ENCODE measurements around the gene TBC1D3C.
"Not testable (repeated sequence)": the region's sequence is repeated elsewhere in the genome, so short reads cannot be mapped to it uniquely, and the experiment has no call there.

The TBC1D3C gene

DNA sequence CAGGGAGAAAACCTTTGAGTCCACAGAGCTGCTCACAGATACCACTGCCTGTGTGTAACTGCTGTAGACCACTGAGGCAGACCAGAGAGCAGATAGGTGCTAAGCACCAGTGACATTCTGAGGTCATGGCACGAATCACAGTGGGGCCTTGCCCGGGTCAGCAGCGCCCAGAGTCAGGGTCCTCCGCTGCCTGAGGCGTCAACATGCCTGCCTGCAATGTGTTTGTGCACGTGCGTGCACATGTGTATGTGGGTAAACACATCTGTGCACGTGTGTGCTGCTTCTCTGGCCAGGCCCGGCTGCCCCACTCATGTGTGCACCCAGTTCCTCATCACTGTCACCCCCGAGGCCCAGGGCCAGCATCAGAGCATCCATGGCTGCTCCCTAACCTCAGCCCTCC lies at the start of gene TBC1D3C:
Gene TBC1D3C, minus strand, starts transcription at position 101 of the 400 bp plus-strand sequence. CDS start 1,568 bp downstream, outside the sequence.
- not testable (repeated sequence) for DNase-seq

DNA sequence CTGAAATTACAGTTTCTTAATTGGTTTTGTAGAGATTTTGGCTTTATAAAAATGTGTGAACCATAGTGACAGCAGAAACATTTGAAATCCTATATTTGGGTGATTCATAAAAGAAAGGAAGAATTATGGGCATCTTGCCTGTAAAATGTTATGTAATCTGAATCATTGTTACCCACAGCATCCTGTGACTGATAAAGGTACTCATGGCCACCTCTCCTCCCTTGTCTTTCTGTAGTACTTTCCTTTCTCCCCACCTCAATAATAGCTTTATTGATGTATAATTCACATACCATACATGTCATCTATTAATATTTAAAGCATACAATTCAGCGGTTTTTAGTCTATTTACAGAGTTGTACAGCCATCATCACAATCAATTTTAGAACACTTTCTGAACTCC lies 30.8 kb upstream of the TBC1D3C start:
- DNase-seq: not testable (repeated sequence)

- not testable (repeated sequence) for DNase-seq
Observed at GRCh38 chr17:38094059-38094694, 25.7 kb upstream of the TBC1D3C start.

DNA sequence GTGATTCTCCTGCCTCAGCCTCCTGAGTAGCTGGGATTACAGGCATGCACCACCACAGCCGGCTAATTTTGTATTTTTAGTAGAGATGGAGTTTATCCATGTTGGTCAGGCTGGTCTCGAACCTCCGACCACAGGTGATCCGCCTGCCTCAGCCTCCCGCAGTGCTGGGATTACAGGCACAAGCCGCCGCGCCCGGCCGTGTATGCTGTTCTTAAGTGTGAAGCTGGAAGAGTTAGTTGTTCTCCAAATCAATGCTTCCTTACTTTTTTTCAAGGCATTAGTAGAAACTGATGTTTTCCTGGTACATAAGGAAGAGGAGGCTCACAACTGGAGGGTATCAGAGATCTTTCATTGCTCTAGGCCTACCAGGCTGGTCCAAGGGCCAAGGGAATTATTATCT lies 19.7 kb upstream of the TBC1D3C start:
- not testable (repeated sequence) for DNase-seq

DNA sequence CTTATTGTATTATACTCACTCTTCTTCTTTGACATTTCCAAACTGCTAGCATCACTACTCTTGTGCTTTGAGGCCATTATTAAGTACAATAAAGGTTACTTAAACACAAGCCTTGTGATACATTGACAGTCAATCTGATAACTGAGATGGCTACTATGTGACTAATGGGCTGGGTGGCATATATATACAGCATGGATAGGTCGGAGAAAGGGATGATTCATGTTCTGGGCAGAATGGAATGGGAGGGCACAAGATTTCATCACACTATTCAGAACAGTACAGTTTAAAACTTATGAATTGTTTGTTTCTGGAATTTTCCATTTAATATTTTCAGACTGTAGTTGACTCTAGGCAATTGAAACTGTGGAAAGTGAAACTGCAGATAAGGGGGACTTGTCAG lies 18.9 kb upstream of the TBC1D3C start:
- not testable (repeated sequence) for DNase-seq
